NCI-H187 (cell line): ENCODE data around the gene EFCAB10.
A peak's percentile ranks its signal among the peaks of the same experiment; 100 is the strongest.

ENCODE experiments used
- DNase-seq, 2 experiments: peaks; one replicate each; lab custom pipeline; 2025; lab: John Stamatoyannopoulos, UW

EFCAB10 gene, protein sequence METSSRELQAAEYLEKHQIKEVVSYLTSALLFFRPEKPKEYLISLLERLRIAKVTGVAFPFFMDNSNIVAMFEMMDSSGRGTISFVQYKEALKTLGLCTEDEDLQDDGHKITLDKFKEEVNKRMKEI

DNA sequence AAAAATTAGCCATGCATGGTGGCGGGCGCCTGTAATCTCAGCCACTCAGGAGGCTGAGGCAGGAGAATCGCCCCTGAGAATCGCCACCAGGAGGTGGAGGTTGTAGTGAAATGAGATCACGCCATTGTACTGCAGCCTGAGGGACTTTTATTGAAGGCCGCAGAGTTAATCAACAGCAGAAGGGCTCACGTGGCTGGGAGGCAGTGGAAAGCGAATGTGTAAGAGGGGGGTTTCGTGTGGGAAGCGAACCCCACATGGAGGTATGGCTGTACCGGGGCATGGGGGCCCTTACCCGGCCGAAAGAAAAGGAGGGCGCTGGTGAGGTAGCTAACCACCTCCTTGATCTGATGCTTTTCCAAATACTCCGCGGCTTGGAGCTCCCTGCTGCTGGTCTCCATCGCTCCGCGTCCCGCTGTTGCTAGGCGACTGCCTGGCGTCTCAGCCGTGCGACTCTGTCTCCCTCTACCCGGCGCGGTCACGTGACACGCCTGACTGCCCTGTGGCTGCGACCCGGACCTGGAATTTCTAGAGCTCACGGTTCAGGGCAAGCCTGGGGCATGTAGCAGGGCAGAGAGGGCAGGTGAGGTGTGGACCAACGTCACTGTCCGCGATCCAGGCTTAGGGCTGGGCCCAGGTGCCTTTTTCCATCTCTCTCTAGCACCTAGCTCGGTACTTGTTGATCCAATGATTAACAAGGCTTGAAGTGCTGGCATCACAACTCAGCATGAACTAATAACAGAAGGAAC, at the start of gene EFCAB10:
Gene EFCAB10, minus strand, starts transcription at position 428 of the 746 bp plus-strand sequence. Its CDS starts 30 bp downstream, at position 398.
- peak; percentile 73 to 79 for DNase-seq

DNA sequence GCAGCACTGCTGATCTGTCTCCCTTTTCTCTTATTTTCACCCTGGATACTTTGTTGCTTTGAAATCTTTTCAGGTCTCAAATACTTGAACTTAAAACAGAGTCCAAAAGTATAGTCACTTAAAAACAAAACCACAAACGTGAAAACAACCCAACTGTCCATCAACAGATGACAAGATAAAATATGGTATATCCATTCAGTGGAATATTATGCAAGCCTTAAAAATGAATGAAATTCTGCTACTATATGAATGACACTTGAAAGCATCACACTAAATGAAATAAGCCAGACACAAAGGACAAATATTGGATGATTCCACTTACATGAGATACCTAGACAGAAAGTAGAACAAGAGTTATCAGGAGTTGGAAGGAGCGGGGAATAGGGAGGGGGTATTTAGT, 44.7 kb upstream of the EFCAB10 start:
- no peak for DNase-seq

DNA sequence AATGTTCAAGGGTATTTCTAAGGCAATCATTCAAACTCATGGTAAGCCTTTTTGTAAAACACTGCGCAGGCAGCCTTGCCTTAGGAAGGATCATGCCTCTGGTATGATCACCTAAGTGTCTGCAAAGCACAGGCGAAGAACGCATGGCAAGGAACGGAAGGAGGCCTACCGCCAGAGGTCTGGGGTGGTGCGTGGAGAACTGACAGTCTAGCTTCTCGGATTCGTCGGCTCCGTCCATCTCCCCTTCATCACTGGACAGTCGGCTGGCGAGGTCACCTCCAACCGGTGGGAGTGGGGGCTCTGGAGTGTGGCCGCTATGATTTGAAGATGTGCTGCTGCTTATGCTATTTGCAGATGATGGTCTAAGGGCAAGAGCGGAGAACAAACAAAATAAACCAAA, 42.6 kb upstream of the EFCAB10 start:
- no peak for DNase-seq

DNA sequence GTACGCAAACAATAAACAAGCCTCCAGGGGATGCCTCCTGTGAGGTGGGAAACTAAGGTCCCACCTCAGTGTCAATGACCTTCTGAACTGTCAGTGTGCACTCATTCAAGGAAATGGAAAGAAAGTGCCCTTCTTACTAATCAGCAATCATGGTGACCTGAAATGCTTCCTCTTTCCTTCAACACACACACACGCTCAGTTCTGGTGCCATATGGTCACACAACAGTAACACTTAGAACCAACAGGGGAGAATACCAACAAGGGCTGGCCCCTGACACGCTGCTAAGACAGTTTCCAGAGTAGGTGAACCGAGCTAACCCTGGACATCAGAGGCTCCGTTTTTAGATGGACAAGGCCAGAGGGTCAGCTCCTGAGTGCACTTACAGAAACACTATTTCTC, 42.1 kb upstream of the EFCAB10 start:
- no peak for DNase-seq

DNA sequence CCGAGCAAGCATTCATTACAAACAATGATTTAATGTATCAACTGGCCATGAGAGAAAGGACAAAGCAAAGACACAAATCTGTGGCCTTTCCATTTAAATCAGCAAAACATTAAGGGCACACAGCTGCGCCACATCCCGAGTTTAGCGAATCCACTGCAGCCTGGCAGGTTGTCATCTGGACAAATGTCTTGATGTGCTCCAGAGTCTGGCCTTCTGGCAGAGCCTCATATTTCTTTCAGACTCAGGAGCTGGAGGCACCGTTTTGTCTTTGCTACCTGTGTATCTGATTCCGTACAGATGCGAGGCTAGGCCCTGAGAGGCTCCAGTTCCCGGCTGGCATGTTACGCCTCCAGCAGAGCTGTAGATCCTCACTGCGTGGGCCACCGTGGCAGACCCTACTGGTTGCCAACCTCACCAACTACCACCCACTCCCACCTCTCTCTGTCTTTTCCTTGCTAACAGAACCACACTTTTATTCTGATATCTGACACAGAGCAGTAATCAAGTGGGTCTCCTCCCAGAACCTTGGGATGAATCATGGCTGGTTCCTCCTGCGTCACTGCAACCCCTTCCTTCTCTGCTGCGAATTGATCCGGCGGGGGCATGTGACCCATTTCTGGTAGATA, 40.9 kb upstream of the EFCAB10 start:
- no peak for DNase-seq

DNA sequence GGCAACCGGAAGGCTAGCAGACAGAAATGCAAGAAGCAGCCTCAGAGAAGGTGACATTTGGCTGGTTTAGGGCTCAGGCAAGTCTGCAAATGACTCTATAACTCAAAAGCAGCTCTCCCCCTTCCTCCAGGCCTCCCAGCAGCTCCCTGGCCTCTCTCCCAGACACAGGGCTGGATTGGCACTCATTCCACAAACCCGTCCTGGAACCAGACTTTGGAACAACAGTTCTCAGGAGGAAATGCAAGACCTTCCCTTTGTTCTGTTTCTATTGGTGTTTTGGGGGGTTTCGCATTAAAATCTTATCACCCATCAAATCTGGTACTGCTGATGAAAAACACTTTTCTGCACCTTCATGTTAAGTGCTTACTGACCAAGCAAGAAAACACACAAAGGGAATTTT, 40.3 kb upstream of the EFCAB10 start:
- no peak for DNase-seq

DNA sequence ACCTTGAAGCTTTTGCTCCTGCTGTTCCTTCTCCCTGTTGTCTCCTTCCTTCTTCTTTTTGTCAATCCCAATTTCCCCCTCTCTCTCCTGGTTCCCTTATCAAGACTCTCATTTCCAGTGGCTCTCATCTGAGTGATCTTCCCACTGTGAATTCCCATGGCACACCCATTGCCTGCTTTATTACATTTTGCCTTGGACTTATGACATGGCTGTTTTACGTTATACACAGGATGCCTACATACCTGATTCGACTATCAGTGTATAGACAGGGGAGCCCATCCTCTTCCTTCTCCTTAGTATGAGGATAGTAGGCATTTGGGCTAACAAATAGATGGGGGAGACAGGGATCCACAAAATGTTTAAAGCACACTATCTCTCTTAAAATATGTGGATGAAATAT, 39.9 kb upstream of the EFCAB10 start:
- DNase-seq, result no peak

DNA sequence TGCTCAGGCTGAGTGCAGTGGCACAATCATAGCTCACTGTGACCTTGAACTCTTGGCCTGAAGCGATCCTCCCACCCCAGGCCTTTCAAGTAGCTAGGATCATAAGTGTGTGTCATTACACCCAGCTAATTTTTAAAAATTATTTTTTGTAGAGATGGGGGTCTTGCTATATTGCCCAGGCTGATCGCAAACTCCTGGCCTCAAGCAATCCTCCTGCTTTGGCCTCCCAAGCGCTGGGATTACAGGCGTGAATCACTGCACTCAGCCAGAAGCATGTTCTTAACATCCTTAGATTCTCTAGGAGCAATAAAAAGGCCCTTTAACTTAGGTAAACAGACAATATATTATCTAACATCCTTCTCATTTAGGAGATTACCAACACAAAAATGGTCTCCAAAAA, 38.3 kb upstream of the EFCAB10 start:
- DNase-seq, result no peak

DNA sequence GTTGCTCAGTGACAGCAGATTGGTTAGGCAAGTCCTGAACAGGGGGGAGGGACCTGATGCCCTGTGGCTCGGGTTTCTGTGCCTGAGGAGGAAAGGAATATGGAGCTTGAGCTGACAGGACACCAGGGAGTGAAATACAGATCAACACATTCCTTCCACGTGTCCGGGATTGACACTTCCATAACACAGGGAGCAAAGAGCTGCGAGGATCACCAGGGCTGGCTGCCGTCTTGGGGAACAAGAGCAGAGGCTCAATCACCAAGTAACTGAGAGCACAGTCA, 36.7 kb upstream of the EFCAB10 start:
- no peak for DNase-seq

DNA sequence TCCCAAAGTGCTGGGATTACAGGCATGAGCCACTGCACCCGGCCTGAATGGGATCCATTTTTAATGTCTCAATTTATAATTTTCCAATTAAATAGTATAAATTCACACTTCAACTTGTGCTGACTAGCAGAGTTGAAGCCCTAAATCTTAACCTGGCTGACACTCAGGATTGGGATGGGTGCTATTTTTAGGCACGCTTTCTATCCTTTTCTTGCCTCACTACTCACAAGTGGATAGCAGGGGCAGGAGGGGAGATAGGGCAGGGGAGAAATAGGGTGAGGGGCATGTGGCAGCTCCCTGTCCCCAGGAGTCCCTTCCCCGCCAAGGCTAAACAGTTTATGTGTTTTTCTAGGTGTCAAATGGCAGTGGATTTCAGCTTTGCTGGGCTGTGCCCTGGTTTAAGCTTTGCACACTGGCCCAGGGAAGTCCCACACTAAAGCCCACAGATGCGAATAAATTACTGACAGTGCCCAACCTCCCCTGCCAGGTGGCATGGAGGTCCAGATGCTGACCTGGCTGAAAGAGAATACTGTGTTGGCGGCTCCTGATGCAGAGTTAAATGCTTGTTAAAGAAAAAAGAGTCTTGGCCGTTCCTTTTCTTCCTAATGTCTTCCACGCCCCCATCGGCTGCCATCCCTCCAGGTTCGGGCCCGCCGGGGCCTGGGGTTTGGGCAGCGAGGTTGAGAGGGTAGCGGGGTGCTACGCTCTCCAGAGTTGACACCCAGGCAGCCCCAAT, 36.2 kb upstream of the EFCAB10 start:
- no peak for DNase-seq

DNA sequence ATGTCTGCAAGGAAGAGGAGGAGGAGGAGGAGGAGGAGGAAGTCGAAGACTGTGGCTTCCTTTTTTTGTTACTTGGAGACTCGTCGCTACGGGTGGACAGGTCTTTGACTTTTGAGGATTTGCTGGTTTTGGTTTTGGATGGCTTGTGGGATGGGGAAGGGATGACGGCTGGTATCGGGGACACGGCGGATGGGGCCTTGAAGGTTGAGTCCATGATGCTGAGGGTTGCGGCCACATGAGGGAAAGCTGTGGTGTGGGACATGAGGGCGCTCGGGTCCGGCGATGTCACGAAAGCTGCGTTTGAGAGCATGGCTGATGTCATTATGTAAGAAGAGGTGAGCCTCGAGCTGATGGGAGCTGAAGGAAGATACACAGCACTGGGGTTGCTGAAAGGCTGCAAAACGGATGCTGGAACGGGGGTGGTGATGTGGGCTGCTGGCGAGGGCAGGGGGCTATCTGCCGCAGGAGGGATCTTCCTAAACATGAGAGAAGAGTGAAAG, 33.1 kb upstream of the EFCAB10 start:
- DNase-seq, result no peak

DNA sequence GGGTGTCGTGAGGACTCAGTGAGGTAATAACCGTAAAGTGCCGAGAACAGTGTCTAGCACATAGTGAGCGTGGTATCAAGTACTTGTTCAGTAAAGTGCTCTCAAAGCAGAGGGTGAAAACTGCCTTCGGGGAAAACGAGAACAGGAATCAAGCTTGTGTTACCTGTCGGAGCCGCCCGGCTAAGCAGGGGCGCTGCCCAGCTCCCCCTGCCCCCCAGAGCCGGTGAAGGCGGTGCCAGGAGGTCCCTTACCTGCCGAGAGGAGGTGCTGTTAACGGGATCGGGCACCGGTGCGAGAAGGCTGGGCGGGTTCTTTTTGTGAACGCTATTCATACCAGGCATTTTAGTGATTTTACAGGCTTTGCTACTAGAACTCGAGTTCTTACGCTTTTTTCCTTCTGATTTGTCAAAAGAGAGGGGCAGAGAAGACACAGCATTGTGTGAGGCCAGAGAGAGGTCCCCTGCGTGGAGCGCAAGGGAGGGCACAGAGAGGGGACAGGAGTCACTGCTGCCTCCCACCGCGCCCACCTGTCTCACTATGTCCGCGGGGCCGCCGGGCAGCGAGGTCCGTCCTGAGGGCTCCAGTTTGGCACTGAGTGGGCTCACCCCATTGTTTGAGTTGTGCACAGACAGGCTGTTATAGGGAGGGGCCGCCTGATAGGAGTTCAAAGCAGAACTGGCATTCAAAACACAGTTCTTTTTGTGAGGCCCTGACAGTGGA, 32.5 kb upstream of the EFCAB10 start:
- DNase-seq, result no peak

DNA sequence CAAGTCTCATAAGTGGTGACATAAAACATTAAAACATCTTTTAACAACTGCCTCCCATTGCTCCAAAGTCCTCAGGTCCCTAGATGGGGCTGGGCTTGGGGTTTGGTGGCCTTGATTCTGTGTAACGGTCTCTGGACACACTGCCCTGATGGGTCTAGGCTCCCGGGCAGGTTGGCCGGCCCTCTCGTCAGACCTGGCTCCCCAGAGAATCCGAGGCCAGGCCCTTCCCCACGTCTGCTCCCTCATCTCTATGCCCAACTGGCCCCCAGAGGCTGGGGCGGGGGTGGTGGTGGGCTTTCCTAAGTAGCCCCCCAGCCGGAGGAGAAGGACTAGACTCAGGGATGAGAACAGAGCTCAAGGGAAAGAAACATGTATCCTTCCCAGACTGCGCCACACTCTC, 31.5 kb upstream of the EFCAB10 start:
- no peak for DNase-seq

DNA sequence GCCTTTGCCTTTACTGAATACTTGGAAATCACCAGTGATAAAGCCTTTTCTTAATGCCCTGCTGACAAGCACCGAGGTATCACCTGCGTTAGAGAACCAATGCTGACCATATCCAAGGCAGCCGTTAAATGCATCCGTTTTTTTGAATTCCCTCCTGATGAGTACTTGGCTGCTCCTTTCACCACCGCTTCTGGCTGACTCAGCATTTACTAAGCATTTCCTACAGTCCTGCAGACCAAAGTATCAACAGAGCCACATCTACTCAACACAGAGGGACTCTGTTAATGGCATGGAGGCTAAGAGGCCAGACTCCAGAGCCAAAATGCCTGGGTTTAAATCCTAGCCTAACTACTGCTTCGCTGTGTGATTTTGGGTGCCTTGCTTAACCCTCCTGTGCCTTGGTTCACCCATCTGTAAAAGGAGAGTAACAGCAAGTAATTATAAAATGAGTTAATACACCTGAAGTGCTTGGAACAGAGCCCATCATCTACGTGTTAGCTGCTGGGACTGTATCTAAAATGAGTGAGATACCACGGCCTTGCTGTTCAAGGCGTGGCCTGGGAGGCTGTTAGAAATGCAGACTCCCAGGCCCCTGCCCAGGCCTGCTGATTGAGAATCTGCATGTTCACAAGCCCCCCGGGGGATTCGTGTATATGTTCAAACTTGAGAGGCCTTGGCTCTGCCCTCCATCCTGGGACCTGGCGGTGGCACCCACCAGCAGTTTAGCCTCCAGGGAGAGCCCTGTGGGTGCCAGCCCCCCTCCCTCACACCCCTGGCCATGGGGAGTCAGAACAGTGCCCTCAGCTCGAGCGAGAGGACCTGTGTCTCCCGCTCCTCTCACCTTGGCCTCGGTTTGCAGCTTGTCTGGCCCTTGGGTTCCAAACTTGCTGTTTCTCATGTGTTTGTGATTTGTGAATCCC, 30.8 kb upstream of the EFCAB10 start:
- no peak for DNase-seq

DNA sequence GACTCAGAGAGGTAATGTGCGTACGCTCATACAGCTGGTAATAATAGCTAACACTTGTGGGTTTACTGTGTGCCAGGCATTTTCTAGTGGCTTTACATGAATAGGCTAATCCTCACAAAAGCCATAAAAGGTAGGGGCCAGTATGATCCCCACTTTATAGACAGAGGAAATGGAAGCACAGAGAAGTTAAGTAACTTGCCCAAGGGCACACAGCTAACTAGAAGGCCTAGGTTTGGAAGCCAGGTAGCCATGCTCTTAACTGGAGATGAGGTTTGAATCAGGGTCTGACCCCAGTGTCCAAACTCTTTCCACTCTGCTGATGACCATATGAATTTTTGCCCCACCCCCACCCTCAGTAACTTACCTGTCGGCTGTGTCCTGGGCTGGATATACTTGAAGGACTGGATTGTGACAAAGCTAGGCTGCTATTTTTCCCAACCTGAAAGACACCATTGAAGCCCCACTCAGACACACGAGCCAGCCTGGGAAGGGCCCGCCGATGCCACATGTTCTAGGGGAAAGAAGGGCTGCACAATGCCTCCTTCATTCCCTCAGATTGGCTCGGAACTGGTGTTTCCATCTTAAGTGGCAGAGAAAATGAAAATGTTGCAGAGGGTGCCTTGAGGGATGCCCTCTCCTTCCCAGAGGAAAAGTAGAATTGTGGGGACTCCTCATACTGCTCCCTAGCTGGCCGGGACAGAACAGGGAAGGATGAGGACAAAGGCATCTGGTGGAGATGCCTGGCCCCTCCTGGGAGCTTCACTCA, 29.1 kb upstream of the EFCAB10 start:
- DNase-seq, result no peak

DNA sequence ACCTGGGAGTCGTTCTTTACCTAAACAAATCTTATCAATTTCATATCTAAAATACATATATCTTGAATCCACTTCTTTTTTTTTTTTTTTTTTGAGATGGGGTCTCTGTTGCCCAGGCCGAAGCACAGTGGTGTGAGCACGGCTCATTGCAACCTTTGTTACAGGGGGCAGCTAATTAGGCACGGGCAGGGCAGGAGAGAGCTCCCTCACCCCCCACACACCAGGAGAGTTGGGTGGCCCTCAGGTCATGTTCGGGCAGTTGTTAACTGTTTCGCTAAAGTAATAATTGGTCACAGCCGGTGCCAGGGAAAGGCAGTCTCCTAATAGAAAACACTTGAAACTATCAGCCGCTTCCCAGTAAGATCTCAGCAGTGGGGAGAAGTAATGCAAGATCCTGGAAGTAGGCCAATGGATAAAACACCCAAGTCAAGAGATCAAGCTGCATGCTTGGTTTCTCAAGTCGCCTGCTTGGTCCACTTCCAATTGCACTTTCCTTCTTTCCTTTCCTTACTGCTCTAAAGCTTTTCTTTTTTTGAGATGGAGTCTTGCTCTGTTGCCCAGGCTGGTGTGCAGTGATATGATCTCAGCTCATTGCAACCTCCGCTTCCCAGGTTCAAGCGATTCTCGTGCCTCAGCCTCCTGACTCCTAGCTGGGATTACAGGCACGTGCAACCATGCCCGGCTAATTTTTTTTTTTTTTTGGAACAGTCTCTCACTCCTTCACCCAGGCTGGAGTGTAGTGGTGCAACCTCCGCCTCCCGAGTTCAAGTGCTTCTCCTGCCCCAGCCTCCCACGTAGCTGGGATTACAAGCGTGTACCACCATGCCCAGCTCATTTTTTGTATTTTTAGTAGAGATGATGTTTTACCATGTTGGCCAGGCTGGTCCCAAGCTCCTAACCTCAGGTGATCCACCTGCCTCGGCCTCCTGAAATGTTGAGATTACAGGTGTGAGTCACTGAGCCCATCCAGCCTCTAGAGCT, 21.3 kb upstream of the EFCAB10 start:
- DNase-seq, result no peak

DNA sequence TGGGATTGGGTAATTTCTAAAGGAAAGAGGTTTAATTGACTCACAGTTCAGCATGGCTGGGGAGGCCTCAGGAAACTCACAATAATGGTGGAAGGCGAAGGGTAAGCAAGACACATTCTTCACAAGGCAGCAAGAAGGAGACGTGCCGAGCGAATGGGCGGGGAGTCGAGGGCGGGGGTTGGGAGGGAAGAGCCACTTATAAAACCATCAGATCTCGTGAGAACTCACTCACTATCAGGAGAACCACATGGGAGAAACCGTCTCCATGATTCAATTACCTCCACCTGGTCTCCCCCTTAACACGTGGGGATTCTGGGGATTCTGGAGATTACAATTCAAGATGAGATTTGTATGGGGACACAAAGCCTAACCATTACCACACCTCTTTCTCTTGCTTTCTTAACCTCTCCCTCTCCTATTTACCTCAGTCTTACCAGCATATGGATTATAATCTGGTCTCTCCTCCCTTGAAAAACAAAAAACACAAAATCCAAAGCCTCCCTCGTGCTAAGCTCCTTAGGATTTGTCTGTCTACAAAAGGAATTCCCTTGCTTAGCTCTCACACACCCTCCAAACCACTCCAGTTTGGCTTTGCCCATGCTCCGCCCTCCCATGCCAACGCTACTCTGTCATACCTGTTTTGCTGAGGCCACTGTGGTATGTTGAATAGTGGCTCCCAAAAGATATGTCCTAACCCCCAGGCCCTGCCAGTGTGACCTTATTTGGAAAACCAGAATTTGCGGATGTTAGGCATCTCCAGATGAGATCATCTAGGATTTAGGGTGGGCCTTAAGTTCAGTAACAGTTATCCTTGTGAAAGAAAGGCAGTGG, 19.6 kb upstream of the EFCAB10 start:
- DNase-seq, result no peak

DNA sequence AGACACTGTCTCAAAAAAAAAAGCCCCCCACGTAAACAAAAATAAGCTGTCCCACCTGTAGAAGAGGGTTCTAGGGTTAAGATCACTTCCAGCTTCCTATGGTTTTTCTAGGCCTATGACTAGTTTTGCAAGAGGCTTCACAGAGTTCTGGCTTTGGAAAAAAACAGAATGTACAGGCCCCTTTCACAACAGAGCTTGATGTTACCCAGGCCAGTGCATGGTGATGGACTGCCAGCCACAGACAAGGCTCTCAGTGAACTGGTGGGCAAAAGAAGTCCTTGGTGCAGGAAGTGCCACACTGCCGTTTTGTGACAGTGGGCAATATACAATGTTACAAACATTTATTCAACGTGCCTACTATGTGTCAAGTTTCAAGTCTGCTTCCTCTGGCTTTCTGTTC, 18.3 kb upstream of the EFCAB10 start:
- DNase-seq, result no peak
